ENCODE data around the gene EPHB2.
"Not testable (repeated sequence)": the region's sequence is repeated elsewhere in the genome, so short reads cannot be mapped to it uniquely, and the experiment has no call there.

Gene EPHB2

GRCh38 chr1:22824466-22824865 lies 113.8 kb downstream of the EPHB2 start:
- no peak for DNase-seq

DNA sequence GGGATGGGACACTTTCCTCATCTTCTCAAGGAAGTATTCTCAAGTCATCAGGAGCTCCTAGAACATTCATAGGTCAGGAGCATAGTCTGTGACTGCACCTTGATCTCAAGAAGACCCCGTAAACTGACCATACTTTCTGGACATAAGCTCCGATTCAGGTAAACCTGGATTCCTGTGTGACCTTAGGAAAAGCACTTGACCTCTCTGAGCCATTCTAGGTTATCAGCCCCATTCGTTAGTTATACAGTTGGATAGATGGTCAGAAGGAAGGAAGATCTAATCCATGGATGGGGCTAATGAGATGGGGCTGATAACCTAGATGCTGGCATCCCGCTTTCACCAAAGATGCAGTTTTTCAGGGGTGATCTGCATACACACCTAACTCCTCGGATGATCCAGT lies 114.3 kb downstream of the EPHB2 start:
- DNase-seq: no peak

DNA sequence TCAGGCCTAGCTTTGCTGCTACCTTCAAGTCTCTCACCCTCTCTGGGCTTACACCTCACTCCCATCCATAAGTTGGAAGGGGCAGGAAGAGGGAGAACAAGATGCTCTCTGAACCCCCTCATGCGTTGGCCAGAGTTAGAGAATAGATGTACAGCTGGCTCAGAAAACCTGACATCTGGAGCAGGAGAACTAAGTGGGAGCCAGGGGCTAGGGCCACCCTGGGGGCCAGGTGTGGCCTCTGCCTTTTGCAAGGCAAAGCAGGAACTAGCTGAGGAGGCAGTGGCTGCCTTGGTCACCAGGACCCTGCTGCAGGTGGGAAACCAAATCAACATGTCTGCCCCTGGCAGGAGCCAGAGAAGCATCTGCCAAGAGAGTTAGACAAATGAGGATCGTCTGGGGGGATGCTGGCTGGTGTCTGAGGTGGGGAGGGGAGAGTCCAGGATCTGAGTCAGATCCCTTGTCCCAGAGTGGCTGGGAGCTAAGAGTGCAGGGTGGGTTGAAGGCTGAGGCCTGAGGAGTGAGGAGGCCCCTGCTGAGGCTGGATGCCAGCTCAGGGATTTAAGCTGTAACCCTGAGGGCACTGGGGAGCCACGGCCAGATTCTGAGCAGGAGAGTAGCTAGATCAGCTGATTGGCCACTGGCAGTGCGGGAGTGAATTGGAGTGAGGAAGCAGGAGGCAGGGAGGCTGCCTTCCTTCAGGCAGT lies 115.0 kb downstream of the EPHB2 start:
- no peak for DNase-seq

- DNase-seq: no peak
These were observed 116.3 kb downstream of the EPHB2 start for GRCh38 chr1:22826604-22827580.

- no peak for DNase-seq
These were observed 117.2 kb downstream of the EPHB2 start for GRCh38 chr1:22827666-22828483.

DNA sequence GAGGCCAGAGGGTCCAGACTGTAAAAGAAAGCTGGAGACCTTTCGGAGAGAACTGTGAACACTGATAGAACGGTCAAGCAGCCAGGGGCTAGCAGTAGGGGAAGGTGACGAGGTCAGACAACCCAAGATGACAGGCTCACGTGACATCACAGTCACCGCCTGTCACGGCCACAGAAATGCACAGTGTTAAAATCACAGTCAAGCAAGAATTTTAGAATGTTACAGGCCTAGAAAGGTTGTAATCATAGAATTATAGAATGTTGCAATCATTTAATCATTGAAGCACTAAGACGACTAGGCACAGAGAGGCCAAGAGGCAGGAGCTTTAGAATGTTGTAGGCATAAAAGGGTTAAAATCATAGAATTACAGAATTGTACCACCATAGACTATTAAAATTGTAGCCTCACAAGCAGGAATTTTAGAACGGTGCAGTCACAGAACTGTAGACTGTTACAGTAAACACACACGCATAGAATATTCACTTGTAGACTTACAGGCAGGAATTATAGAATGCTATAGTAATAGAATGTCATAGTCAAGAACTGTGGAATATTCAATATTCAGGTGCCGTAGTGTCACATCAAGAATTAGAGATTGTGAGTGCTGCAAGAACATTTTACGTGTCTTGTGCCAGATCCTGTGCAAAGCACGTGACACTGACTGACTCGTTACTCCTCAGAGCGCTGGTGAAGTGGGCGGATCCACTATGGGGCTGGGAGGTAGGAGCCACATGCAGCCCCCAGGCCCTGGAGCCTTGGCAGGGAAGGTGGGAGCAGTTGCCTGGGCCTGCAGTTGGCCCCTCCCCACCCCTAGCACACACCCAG lies 118.1 kb downstream of the EPHB2 start:
- DNase-seq: no peak

DNA sequence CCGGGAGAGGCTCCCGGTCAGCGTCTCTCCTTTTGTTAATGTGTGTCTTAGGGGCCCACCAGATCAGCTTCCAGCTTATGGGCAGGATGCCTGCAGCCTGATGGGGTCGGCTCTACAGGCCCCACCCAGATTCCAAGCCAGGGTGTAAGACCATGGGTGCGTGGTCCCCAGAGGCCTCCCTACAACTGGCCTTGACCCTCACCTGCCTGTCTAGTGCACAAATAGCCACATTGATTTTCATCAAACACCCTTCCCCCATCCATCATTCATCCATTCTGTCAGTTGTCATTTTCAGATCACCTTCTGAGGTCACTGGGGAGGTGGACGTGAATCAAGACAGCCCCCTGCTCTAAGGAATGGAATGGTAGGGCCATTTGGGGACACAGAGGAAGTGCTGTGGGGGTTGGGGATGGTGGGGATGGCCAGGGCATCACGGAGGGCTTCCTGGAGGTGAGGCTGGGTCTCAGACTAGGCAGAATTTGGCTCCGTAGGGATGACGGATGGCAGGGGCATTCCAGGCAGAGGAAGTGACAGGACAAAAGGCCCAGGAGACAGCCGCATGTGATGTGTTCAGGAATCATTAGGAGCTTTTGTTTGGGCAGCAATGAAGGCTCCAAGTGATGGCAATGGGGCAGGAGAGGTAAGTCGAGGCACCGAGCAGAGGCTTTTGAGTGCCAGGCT lies 118.8 kb downstream of the EPHB2 start:
- no peak for DNase-seq

DNA sequence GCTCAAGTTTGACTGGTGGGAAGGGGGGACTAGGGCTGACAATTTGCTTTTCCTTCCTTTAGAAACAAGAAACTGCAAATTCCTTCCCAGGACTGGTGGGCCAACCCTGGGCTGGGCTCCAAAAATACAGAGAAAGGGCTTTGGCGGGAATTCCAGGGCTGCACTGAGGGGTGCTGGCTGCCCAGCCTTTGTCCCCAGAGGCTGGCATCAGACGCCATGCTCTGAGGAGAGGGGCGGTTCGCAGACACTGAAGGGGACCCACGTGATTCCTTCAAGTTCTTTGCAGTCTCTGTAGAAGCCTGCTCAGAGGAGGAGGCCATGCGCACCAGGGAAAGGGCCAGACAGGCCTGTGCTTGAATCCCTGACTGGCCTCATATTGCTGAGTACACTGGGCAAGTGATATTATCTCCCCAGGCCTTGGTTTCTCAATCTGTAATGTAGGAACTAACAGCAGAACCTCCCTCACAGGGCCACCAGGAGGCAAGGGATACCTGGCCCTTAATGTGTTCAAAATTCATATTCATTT lies 119.5 kb downstream of the EPHB2 start:
- DNase-seq: no peak

DNA sequence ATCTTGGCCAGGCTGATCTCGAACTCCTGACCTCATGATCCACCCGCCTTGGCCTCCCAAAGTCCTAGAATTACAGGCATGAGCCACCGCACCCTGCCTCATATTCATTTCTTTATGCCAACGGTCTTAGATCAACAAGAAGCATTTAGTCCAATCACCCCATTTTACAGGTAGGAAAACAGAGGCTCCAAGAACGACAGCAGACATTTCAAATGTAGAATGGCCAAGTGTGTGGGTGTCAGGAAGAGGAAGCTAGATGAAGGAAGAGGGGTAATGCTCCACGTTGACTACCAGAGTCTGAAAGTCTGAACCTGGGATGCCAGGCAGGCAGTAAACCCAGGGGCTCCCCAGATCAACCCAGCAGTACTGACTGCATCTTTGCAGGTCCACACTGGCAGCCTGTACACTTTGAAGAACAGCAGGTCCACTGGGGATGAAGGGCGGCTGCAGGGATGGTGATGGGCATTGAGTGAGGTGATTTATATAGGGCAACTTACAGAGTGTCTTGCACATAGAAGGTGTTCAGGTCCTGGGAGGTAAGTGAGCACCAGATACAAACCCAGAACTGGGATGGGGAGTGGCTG lies 120.2 kb downstream of the EPHB2 start:
- DNase-seq: no peak

GRCh38 chr1:22831729-22832413 lies 121.2 kb downstream of the EPHB2 start:
- no peak for DNase-seq

DNA sequence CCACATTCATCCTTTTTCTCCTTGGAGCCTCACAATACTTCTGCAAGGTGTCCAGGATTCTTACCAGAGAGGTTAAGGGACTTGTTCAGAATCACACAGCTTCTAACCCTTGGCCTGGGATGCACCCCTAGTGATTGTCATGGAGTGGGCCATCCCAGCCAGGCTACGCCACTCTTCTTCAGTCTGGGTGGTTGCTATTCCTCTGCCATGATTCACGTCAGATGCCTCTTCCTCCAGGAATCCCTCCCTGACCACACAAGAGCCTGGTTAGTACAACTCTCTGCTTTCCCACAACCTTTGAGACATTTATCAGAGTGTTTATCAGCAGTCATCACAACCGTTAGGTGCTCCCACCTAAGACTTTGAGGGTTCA lies 121.8 kb downstream of the EPHB2 start:
- no peak for DNase-seq

DNA sequence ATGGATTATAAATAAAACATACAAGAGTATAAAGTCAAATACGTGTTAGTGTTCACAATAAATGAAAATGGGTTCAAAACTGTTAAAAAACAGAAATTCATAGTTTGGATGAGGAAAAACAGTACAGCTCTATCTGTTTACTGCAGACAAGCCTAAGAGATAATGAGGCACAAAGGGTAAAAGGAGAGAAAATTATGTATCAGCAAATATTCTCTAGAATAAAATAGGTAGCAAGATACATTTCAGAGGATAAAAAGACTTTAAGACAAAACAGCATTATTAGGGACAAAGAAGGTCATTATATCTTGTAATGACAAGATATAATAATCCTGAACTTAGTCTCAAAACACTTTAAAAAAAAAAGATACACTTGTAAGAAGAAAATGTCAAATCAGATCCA lies 123.1 kb downstream of the EPHB2 start:
- no peak for DNase-seq

DNA sequence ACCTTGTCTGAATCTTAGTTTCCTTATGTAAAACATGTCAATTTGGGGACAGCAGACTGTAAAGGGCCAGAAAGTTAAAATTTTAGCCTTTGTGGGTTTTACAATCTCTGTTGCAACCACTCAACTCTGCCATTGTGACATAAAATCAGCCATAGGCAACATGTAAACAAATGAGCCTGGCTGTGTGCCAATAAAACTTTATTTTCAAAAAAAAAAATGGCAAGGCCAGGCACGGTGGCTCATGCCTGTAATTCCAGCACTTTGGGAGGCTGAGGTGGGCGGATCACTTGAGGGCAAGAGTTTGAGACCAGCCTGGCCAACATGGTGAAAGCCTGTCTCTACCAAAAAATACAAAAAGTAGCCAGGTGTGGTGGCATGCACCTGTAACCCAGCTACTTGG lies 123.8 kb downstream of the EPHB2 start:
- DNase-seq: not testable (repeated sequence)

DNA sequence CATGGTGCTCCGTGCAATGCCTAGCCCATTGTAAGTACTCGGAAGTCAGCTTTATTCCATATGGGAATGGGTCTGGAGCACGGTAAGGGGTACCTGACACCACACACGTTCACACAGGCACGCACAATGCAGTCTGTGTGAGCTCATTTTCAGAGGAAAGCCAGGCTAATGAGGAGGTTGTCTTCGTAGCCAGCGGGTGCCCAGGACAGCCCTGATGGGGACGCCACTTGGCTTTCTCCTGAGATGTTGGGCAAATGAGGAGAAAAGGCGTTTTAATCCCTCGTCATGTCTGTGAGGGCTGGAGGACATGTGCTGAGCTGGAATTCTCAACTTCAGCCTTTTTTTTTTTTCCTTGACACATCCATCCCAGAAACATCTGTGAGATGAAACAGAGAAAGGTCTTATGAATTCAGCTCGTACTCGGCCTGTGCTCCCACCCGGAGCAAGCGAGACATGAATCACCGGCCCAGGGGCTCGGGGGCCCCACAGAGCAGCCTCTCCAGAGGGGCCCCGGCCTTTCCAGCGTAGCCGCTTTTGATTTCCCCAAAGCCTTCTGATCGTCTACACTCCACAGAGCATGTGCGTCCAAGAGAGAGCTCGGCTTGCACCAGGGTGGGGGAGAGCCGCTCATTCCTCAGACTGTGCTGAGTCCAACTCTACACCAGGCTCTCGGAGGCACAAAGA lies 125.1 kb downstream of the EPHB2 start:
- DNase-seq: no peak

DNA sequence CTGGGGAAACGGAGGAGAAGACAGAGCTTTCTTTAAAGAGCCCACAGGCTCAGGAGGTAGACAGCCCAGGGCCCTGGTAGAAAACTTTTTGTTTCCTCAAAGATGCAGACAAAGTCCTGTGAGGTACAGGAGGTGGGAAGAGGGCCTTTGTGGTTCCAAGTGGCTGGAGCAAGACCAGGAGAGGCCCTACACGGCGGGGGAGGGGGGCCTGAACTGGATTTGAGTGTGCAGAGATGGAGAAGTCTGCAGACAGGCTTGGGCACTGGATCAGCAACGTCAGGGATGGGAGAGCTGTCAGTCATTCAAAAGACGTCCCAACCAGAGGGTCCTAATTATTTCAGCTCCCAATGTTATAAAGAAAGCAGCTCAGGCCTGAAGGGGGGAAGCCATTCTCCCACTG lies 126.2 kb downstream of the EPHB2 start:
- DNase-seq: no peak

DNA sequence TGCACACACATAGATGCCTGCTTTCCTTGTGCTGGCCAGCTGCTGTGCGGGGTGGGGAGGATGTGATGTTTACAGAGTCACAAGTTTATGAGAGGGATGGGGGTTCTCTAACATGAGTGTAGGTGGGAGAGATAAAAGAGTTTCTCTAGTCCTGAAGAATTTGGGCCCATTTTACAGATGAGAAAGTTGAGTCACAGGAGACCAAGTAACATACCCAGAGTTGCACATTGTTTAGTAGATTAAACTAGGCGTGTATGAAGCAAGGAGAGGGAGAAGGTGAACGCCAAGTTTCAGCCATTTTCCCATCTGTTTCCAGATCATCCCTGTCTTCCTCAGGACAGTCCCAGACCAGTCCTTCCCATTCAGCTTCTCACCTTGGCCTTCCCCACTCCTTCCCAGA lies 126.7 kb downstream of the EPHB2 start:
- no peak for DNase-seq

- DNase-seq: no peak
These were observed 128.3 kb downstream of the EPHB2 start for GRCh38 chr1:22838965-22839364.

GRCh38 chr1:22839806-22840205 lies 129.2 kb downstream of the EPHB2 start:
- DNase-seq: no peak

GRCh38 chr1:22841142-22841541 lies 130.5 kb downstream of the EPHB2 start:
- DNase-seq: no peak

GRCh38 chr1:22841860-22842281 lies 131.2 kb downstream of the EPHB2 start:
- no peak for DNase-seq
